GM23338 (cell line): Measurements from ENCODE around the gene ZFP36L1. TPM values are rescaled to one million over a fixed set of nuclear protein-coding genes. Genes with fewer than 3 reads are reported as not detected.

ENCODE experiments used
- ATAC-seq: fragments of 200-7000 bp; cut with Tn5 transposase; 3 replicates; pipeline ENCODE4 v1.9.1; 2020
- DNase-seq: peaks from one replicate; pipeline ENCODE4 v3.0.0-alpha.2; 2015; ENCODE audit warnings: low spot score
- H2AFZ ChIP-seq: fragments of 200-600 bp; sonication (generic); 2 replicates; pipeline ENCODE4 v1.8.0; 2016; ENCODE audit warnings: antibody characterized with exemption, mild to moderate bottlenecking, moderate library complexity
- H3F3A ChIP-seq: fragments of 200-600 bp; sonication (generic); replicated peaks from 2 replicates; pipeline ENCODE4 v1.8.0; 2017; ENCODE audit warnings: antibody characterized with exemption, mixed run types, low read depth
- H3K27ac ChIP-seq: fragments of 200-600 bp; sonication (generic); 2 replicates; pipeline ENCODE4 v1.6.1; 2016; ENCODE audit warnings: low read depth
- H3K27me3 ChIP-seq: fragments of 200-600 bp; sonication (generic); 2 replicates; pipeline ENCODE4 v1.8.0; 2016; ENCODE audit warnings: mild to moderate bottlenecking, mixed run types, moderate library complexity; ENCODE audit not compliant: insufficient read depth
- H3K36me3 ChIP-seq: fragments of 200-600 bp; sonication (generic); 2 replicates; pipeline ENCODE4 v1.8.0; 2016; ENCODE audit warnings: mild to moderate bottlenecking; ENCODE audit not compliant: insufficient read depth
- H3K4me1 ChIP-seq: fragments of 200-600 bp; sonication (generic); 2 replicates; pipeline ENCODE4 v1.8.0; 2016; ENCODE audit warnings: mild to moderate bottlenecking, moderate library complexity; ENCODE audit not compliant: insufficient read depth
- H3K4me2 ChIP-seq: fragments of 200-600 bp; sonication (generic); 2 replicates; pipeline ENCODE4 v1.7.1; 2017; ENCODE audit warnings: mixed run types
- H3K4me3 ChIP-seq: fragments of 200-600 bp; sonication (generic); 2 replicates; pipeline ENCODE4 v1.6.1; 2016; ENCODE audit warnings: mixed run types
- H3K79me2 ChIP-seq: fragments of 200-600 bp; sonication (generic); replicated peaks from 2 replicates; pipeline ENCODE4 v1.8.0; 2017; ENCODE audit warnings: mild to moderate bottlenecking; ENCODE audit not compliant: insufficient read depth
- H3K9me2 ChIP-seq: fragments of 200-600 bp; sonication (generic); 2 replicates; pipeline ENCODE4 v1.8.0; 2017; ENCODE audit not compliant: insufficient read depth
- H4K20me1 ChIP-seq: fragments of 200-600 bp; sonication (generic); replicated peaks from 2 replicates; pipeline ENCODE4 v1.8.0; 2017; ENCODE audit warnings: mild to moderate bottlenecking; ENCODE audit not compliant: insufficient read depth
- H3K27ac Mint-ChIP-seq: 2 replicates; pipeline ENCODE4 v1.8.0; 2020; ENCODE audit warnings: inconsistent platforms, mild to moderate bottlenecking, moderate library complexity, mixed read lengths
- H3K27me3 Mint-ChIP-seq: 3 replicates; pipeline ENCODE4 v1.8.0; 2022; ENCODE audit warnings: low read depth, mild to moderate bottlenecking, moderate library complexity, mixed read lengths, inconsistent platforms; ENCODE audit not compliant: insufficient read depth, poor library complexity
- H3K36me3 Mint-ChIP-seq: 3 replicates; pipeline ENCODE4 v1.8.0; 2021; ENCODE audit warnings: low read depth, mild to moderate bottlenecking, inconsistent platforms, moderate library complexity, mixed read lengths
- H3K4me1 Mint-ChIP-seq: 3 replicates; pipeline ENCODE4 v1.8.0; 2020; ENCODE audit warnings: mild to moderate bottlenecking, inconsistent platforms, mixed read lengths
- H3K4me3 Mint-ChIP-seq: 3 replicates; pipeline ENCODE4 v1.8.0; 2021; ENCODE audit warnings: moderate library complexity, mild to moderate bottlenecking, inconsistent platforms, mixed read lengths
- H3K9me3 Mint-ChIP-seq: 3 replicates; pipeline ENCODE4 v1.8.0; 2020; ENCODE audit warnings: moderate library complexity, mild to moderate bottlenecking, inconsistent platforms, mixed read lengths
- CREB1 ChIP-seq: fragments of 250-450 bp; sonication (Bioruptor Pico); IDR thresholded peaks from 2 replicates; pipeline ENCODE4 v1.5.0; 2020; ENCODE audit warnings: low read depth, mild to moderate bottlenecking, moderate library complexity
- CTCF ChIP-seq, 2 experiments: fragments of 200-600 bp in 1 of 2; sonication (generic) in 1 of 2; conservative IDR thresholded peaks; 2 replicates each; pipeline versions ENCODE4 v1.5.1 to v1.6.1; 2016 to 2017; ENCODE audit warnings: antibody characterized with exemption in 2 of 2, low read depth in 2 of 2, mild to moderate bottlenecking in 2 of 2, moderate library complexity in 1 of 2
- EZH2 ChIP-seq: fragments of 200-600 bp; sonication (generic); IDR thresholded peaks from one replicate; pipeline ENCODE4 v1.8.0; 2017; ENCODE audit warnings: antibody characterized with exemption, mild to moderate bottlenecking, low read depth; ENCODE audit not compliant: unreplicated experiment
- EZH2phosphoT487 ChIP-seq: fragments of 200-600 bp; sonication (generic); IDR thresholded peaks from one replicate; pipeline ENCODE4 v1.8.1; 2018; ENCODE audit warnings: antibody characterized with exemption; ENCODE audit not compliant: unreplicated experiment
- REST ChIP-seq: IDR thresholded peaks from one replicate; pipeline ENCODE4 v1.6.1; 2018; ENCODE audit warnings: antibody characterized with exemption; ENCODE audit not compliant: unreplicated experiment
- ZNF114 ChIP-seq: fragments of 250-450 bp; sonication (Bioruptor Pico); IDR thresholded peaks from 2 replicates; pipeline ENCODE4 v1.5.0; 2020; ENCODE audit warnings: mild to moderate bottlenecking, moderate library complexity
- ZNF331 ChIP-seq: fragments of 250-450 bp; sonication (Bioruptor Pico); IDR thresholded peaks from 2 replicates; pipeline ENCODE4 v1.5.0; 2020; ENCODE audit warnings: low read depth, mild to moderate bottlenecking, moderate library complexity
- polyA plus RNA-seq: library from polyadenylated mRNA; unstranded; fragments of >200 nt; fragmentation: Nextera tagmentation; extraction: Ambion mirVana; gene quantifications from 2 replicates; pipeline ENCODE4 v1.2.1, GENCODE V29; 2016
- total RNA-seq: library from RNA; depleted of rRNA; stranded (reverse); fragments of >200 nt; shearing (Covaris generic); gene quantifications from 2 replicates; pipeline ENCODE4 v1.2.3, GENCODE V29; 2014

Gene ZFP36L1
- total and polyA plus RNA-seq, 2 experiments from 2014 or later: 148 to 382 TPM

GRCh38 chr14:68744613-68745012, 48.3 kb downstream of the ZFP36L1 start:
- H3K9me3 Mint-ChIP-seq: peaks cover 8% of the 10 kb centered on the region; the same call in 2 of the 3 replicates
- Histone ChIP-seq H3K4me1 (no peaks in the 10 kb centered on the region; the same call in 1 of the 2 replicates), H3K27me3 (no peaks in the 10 kb centered on the region), H3K9me2 (no peaks in the 10 kb centered on the region), H3K4me3 (no peak overlapping the region), H3K4me2 (no peak overlapping the region), H3K79me2 (no peaks in the 10 kb centered on the region), H4K20me1 (no peaks in the 10 kb centered on the region), H3K27ac (no peak overlapping the region), H2AFZ (peak overlapping the region; percentile 66; the same call in 1 of the 2 replicates), H3K36me3 (no peaks in the 10 kb centered on the region), H3F3A (no peaks in the 10 kb centered on the region)
- ATAC-seq (no peak), DNase-seq (no peak)
- H3K27ac Mint-ChIP-seq: no peak overlapping the region
- H3K4me1 Mint-ChIP-seq: peaks cover 3% of the 10 kb centered on the region; the same call in 1 of the 3 replicates
- peaks cover 3% of the 10 kb centered on the region for H3K27me3 Mint-ChIP-seq
- H3K4me3 Mint-ChIP-seq: no peak overlapping the region
- no peaks in the 10 kb centered on the region; the same call in 2 of the 3 replicates for H3K36me3 Mint-ChIP-seq
- TF ChIP-seq CTCF (conservative IDR thresholded peaks at IDR 0.05; ENCODE audit: low read depth in 2 of 2) (no peak), ZNF331 (no peak)

- Histone ChIP-seq H3F3A (no peaks in the 10 kb centered on the region), H3K4me2 (no peak overlapping the region), H3K36me3 (no peaks in the 10 kb centered on the region), H3K4me1 (no peaks in the 10 kb centered on the region; the same call in none of the 2 replicates), H3K9me2 (no peaks in the 10 kb centered on the region), H3K27ac (no peak overlapping the region), H3K79me2 (no peaks in the 10 kb centered on the region), H3K4me3 (no peak overlapping the region), H4K20me1 (no peaks in the 10 kb centered on the region), H3K27me3 (no peaks in the 10 kb centered on the region), H2AFZ (no peak overlapping the region)
- Mint-ChIP-seq H3K27ac (no peak overlapping the region), H3K36me3 (no peaks in the 10 kb centered on the region; the same call in 2 of the 3 replicates), H3K4me3 (no peak overlapping the region), H3K4me1 (peaks cover 9% of the 10 kb centered on the region; the same call in 2 of the 3 replicates), H3K27me3 (peaks cover 10% of the 10 kb centered on the region), H3K9me3 (peaks cover 8% of the 10 kb centered on the region; the same call in 2 of the 3 replicates)
- no peak for ATAC-seq
- TF ChIP-seq ZNF114 (CRISPR knock-in tag) (no peak), EZH2phosphoT487 (no peak), REST (no peak), CREB1 (CRISPR knock-in tag) (no peak), EZH2 (no peak)
- no peak for DNase-seq
Observed at GRCh38 chr14:68741839-68742470, 50.9 kb downstream of the ZFP36L1 start.
